ENCODE data around the gene CCR5. TPM values are rescaled to one million over a fixed set of nuclear protein-coding genes. Genes with fewer than 3 reads are reported as not detected.

CCR5 gene
- total RNA-seq, 1 donor from 2014 or later: not detected

GRCh38 chr3:46335541-46335940 is 35.2 kb upstream of the CCR5 start:
- no peaks in the 10 kb centered on the region for H3K36me3 ChIP-seq (ENCODE audit: control insufficient read depth, insufficient read depth, low read length)
- no peak for DNase-seq (ENCODE audit: low read depth)
- no peak overlapping the region for H3K4me3 ChIP-seq (ENCODE audit: low read depth, low read length)
- TF ChIP-seq, protein P1, sequence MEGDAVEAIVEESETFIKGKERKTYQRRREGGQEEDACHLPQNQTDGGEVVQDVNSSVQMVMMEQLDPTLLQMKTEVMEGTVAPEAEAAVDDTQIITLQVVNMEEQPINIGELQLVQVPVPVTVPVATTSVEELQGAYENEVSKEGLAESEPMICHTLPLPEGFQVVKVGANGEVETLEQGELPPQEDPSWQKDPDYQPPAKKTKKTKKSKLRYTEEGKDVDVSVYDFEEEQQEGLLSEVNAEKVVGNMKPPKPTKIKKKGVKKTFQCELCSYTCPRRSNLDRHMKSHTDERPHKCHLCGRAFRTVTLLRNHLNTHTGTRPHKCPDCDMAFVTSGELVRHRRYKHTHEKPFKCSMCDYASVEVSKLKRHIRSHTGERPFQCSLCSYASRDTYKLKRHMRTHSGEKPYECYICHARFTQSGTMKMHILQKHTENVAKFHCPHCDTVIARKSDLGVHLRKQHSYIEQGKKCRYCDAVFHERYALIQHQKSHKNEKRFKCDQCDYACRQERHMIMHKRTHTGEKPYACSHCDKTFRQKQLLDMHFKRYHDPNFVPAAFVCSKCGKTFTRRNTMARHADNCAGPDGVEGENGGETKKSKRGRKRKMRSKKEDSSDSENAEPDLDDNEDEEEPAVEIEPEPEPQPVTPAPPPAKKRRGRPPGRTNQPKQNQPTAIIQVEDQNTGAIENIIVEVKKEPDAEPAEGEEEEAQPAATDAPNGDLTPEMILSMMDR (IDR thresholded peaks at IDR 0.05; ENCODE audit: insufficient read depth, low read length, poor library complexity, severe bottlenecking): no peak
- H3K27me3 ChIP-seq (ENCODE audit: control insufficient read depth, insufficient read depth, low read length): no peaks in the 10 kb centered on the region

DNA sequence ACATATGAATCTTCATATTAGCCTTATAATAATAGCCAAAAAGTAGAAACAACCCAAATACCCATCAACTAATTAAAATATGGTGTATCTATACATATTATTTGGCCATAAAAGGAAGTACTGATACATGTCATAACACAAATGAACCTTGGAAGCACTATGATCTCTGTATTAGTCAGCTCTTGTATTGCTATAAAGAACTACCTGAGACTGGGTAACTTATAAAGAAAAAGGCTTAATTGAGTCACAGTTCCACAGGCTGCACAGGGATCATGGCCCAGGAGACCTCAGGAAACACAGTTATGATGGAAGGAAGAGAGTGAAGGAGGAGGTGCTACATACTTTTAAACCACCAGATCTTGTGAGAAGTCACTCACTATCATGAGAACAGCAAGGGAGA is 32.8 kb upstream of the CCR5 start:
- TF ChIP-seq, protein P1 (IDR thresholded peaks at IDR 0.05; ENCODE audit: insufficient read depth, low read length, poor library complexity, severe bottlenecking): no peak
- no peak for DNase-seq (ENCODE audit: low read depth)
- H3K36me3 ChIP-seq (ENCODE audit: control insufficient read depth, insufficient read depth, low read length): no peaks in the 10 kb centered on the region

GRCh38 chr3:46338840-46339239 is 31.9 kb upstream of the CCR5 start:
- no peak overlapping the region for H3K4me3 ChIP-seq (ENCODE audit: low read depth, low read length)
- no peak for DNase-seq (ENCODE audit: low read depth)
- H3K36me3 ChIP-seq (ENCODE audit: control insufficient read depth, insufficient read depth, low read length): no peaks in the 10 kb centered on the region
- TF ChIP-seq, protein P1 (IDR thresholded peaks at IDR 0.05; ENCODE audit: insufficient read depth, low read length, poor library complexity, severe bottlenecking): no peak
- no peaks in the 10 kb centered on the region for H3K27me3 ChIP-seq (ENCODE audit: control insufficient read depth, insufficient read depth, low read length)

More for the DNA sequence above, 32.8 kb upstream of the CCR5 start:
- no peaks in the 10 kb centered on the region for H3K27me3 ChIP-seq (ENCODE audit: control insufficient read depth, insufficient read depth, low read length)
- no peak overlapping the region for H3K4me3 ChIP-seq (ENCODE audit: low read depth, low read length)

GRCh38 chr3:46344476-46344875 is 26.3 kb upstream of the CCR5 start:
- TF ChIP-seq, protein P1 (IDR thresholded peaks at IDR 0.05; ENCODE audit: insufficient read depth, low read length, poor library complexity, severe bottlenecking): no peak
- no peak for DNase-seq (ENCODE audit: low read depth)
- Histone ChIP-seq H3K27me3 (ENCODE audit: control insufficient read depth, insufficient read depth, low read length) (no peaks in the 10 kb centered on the region), H3K4me3 (ENCODE audit: low read depth, low read length) (no peak overlapping the region), H3K36me3 (ENCODE audit: control insufficient read depth, insufficient read depth, low read length) (no peaks in the 10 kb centered on the region)

GRCh38 chr3:46348823-46349482 is 21.8 kb upstream of the CCR5 start:
- H3K4me3 ChIP-seq (ENCODE audit: low read depth, low read length): no peak overlapping the region
- no peaks in the 10 kb centered on the region for H3K36me3 ChIP-seq (ENCODE audit: control insufficient read depth, insufficient read depth, low read length)
- DNase-seq (ENCODE audit: low read depth): no peak
- TF ChIP-seq, protein P1 (IDR thresholded peaks at IDR 0.05; ENCODE audit: insufficient read depth, low read length, poor library complexity, severe bottlenecking): no peak
- H3K27me3 ChIP-seq (ENCODE audit: control insufficient read depth, insufficient read depth, low read length): peaks cover 3% of the 10 kb centered on the region

Data from kidney epithelial cell (primary cell).